ENCODE results near the gene ARCN1.

The ARCN1 gene

DNA sequence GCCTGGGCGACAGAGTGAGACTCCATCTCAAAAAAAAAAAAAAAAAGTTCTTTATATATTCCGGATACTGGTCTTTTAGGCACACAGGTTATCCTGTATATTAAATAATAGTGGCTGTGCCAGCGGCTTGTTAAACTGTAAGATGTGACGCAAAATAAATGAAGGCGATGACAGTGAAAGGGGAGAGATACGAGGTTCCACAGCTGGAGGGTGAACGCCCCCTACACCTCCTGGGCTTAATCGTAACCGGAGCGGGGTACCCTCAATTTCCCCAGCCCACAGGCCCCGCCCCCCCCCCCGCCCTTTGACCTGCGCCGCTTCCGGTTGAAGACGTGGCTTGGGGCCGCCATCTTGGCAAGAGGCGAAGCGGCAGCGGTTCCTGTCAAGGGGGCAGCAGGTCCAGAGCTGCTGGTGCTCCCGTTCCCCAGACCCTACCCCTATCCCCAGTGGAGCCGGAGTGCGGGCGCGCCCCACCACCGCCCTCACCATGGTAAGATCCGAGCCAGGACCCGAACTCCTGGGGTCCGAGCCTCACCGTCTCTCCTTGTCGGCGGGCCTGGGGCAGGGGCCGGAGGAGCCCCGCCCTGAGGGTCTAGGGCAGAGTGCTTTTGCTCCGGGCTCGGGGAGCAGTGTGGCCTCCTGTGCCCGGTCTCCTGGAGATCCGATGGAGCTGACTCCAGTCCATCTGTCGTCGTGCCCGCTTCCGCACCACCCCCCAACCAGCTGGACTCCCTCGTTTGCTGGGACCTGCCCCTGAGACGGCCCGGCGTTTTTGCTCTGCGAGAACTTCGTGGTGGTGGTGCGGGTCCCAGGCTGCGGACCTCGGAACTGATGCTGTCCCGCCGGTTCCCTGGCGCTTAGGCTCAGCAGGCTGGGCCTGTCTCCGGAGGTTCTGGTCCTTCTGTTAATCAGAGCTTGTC lies at the start of gene ARCN1:
Gene ARCN1, plus strand, starts transcription at position 349 of the 920 bp plus-strand sequence. Its CDS starts 139 bp downstream, at position 488.
- DNase-seq = peak; percentile 56 to 66

GRCh38 chr11:118522571-118523072 lies 49.6 kb upstream of the ARCN1 start:
- no peak for DNase-seq

DNA sequence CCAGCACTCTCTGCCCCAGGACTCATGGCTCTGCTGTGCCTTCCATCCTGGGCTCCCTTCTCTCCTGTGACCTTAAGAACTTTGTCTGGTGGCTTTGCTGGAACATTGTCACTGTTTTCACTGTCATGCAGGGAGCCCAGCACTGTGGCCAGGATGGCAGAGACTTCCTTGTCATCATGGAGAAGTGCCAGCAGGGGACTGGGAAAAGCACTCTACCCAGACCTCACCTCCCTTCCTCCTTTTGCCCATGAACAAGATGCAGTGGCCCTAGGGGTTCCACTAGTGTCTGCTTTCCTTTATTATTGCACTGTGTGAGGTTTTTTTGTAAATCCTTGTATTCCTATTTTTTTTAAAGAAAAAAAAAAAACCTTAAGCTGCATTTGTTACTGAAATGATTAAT lies 47.9 kb upstream of the ARCN1 start:
- no peak for DNase-seq

GRCh38 chr11:118524757-118525470 lies 47.3 kb upstream of the ARCN1 start:
- no peak for DNase-seq

DNA sequence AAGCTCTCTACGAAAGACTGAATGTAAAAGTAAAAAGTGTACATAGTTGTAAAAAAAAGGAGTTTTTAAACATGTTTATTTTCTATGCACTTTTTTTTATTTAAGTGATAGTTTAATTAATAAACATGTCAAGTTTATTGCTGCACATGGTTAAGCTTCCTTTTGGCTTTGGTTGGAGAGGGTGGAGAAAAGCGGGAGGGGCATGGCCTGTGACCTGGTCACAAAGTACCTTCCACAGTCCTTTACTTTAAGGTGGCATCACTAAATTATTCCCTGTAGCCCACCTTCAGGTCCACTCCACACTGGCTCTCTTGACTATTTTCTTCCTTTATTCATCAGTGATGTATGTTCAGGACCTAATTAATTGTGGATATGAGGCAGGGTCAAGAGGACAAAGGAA lies 45.5 kb upstream of the ARCN1 start:
- DNase-seq = no peak

GRCh38 chr11:118527109-118527508 lies 45.1 kb upstream of the ARCN1 start, which contains the start of gene TTC36:
TTC36 (plus strand) TSS chr11:118527474; CDS start chr11:118527495, 21 bp downstream.
- no peak for DNase-seq

GRCh38 chr11:118528511-118528910 lies 43.7 kb upstream of the ARCN1 start:
- no peak for DNase-seq

GRCh38 chr11:118529584-118530175 lies 42.5 kb upstream of the ARCN1 start:
- no peak for DNase-seq

DNA sequence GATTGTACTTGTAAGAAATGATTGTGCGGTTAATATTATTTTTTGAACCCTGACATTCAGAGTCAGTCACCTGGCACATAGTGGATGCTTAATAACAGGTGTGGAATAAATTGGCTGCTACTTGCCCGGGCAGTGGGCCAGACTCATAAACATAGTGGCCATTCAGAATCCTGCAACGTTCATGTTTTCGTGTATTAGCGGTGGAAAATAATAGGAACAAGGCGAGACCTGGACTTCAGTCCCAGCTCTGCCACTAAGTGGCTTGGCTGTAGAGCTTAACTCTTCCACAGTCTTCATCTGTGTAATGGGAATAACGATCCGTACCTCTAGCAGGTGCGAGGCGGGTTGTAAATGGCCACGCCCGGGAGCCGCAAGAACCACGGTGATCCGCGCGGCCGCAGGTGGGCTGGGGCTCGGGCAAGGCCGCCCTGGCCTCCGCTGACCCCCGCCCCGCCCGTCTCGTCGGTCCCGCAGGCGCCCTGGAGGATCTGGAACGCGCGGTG lies 42.0 kb upstream of the ARCN1 start:
- DNase-seq = peak in 1 of 2 donors; percentile 17

GRCh38 chr11:118530683-118531596 lies 41.3 kb upstream of the ARCN1 start, which contains the start of gene TMEM25:
TMEM25 (plus strand) TSS chr11:118531192; CDS start chr11:118531802, 610 bp downstream.
- peak; percentile 53 to 69 for DNase-seq

- no peak for DNase-seq
These were observed 40.6 kb upstream of the ARCN1 start for GRCh38 chr11:118531597-118532084.

DNA sequence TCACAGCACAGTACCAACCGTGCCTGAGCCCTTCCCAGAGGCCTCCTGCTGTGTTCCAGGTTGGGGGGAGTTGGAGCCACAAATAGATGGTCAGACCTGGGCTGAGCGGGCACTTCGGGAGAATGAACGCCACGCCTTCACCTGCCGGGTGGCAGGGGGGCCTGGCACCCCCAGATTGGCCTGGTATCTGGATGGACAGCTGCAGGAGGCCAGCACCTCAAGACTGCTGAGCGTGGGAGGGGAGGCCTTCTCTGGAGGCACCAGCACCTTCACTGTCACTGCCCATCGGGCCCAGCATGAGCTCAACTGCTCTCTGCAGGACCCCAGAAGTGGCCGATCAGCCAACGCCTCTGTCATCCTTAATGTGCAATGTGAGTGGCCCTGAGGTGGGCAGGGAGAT lies 40.1 kb upstream of the ARCN1 start:
- DNase-seq = no peak

DNA sequence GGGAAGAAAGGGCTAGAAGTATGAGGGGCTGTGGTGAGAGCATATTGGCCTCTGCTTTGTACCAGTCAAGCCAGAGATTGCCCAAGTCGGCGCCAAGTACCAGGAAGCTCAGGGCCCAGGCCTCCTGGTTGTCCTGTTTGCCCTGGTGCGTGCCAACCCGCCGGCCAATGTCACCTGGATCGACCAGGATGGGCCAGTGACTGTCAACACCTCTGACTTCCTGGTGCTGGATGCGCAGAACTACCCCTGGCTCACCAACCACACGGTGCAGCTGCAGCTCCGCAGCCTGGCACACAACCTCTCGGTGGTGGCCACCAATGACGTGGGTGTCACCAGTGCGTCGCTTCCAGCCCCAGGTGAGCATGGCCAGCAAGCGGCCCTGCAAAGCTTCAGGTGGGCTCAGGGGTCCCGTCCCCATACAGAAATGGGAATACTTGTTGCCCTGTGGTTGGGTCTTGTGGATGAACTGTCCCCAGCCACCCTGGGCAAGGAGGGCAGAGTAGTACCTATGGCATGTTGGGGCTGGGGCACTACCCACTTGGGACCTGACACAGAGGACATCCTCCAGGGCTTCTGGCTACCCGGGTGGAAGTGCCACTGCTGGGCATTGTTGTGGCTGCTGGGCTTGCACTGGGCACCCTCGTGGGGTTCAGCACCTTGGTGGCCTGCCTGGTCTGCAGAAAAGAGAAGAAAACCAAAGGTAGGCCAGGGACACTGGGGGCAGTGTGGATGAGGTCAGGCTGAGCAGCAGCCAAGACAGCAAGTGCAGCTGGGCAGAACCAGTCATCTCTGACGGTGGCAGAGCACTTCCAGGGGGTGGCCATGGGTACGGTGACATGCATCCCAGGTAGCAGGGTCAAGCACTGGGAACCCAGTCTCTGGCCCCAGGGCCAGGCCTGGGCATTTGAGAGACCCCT lies 39.1 kb upstream of the ARCN1 start:
- no peak for DNase-seq

DNA sequence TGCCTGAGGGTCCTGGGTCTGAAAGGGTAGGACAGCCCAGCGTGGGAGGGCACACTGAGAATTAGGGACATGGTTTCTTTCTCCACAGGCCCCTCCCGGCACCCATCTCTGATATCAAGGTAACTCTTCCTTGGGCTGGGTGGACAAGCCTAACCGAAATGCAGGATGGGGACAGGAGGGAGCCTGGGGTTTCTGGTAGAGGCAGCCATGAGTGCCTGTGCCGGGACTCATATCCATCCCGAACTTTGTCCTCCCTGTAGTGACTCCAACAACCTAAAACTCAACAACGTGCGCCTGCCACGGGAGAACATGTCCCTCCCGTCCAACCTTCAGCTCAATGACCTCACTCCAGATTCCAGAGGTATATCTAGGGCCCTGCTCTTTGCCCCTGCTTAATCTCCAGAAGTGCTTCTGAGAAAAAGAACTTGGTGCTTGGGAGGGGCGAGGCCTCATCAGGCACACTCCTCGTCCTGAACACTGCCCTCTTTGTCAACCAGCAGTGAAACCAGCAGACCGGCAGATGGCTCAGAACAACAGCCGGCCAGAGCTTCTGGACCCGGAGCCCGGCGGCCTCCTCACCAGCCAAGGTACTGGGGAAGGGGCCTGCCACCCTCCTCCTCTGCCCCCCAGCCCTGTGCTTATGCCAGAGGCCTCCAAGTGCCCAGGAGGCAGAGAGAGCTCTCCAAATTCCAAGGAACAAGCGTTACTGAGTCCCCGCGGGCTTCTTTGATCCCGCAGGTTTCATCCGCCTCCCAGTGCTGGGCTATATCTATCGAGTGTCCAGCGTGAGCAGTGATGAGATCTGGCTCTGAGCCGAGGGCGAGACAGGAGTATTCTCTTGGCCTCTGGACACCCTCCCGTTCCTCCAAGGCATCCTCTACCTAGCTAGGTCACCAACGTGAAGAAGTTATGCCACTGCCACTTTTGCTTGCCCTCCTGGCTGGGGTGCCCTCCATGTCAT lies 38.2 kb upstream of the ARCN1 start:
- DNase-seq = no peak

DNA sequence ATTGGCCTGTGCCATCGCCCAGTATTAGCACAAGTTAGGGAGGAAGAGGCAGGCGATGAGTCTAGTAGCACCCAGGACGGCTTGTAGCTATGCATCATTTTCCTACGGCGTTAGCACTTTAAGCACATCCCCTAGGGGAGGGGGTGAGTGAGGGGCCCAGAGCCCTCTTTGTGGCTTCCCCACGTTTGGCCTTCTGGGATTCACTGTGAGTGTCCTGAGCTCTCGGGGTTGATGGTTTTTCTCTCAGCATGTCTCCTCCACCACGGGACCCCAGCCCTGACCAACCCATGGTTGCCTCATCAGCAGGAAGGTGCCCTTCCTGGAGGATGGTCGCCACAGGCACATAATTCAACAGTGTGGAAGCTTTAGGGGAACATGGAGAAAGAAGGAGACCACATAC lies 36.9 kb upstream of the ARCN1 start:
- DNase-seq = no peak

DNA sequence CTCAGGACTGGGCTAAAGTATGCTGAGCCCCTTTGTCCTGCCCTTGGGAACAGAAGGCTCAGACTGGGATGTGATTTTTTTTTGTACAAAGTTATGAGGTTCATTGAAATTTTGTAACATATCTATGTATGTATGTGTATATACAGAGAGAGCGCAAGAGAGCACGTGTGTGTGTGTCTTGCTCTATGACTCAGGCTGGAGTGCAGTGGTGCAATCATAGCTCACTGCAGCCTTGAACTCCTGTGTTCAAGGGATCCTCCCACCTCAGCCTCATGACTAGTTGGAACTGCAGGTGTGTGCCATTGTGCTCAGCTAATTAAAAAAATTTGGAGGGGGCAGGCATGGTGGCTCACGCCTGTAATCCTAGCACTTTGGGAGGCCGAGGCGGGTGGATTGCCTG lies 35.5 kb upstream of the ARCN1 start:
- DNase-seq = no peak

DNA sequence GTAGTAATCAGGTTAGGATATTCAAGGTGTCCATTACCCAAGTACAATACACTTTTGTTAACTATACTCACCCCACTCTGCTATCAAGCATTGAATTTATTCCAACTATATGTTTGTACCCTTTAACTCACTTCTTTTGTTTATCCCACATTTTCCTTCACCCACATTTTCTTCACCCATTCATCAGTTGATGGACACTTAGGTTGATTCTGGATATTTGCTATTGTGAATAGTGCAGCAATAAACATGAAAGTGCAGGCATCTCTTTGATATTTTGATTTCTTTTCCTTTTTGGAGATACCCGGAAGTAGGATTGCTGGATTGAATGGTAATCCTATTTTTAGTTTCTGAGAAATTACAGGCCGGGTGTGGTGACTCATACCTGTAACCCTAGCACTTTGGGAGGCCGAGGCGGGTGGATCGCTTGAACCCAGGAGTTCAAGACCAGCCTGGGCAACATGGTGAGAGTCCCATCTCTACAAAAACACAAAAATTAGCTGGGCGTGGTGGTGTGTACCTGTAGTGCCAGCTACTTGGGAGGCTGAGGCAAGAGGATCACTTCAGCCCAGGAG lies 34.7 kb upstream of the ARCN1 start:
- no peak for DNase-seq

DNA sequence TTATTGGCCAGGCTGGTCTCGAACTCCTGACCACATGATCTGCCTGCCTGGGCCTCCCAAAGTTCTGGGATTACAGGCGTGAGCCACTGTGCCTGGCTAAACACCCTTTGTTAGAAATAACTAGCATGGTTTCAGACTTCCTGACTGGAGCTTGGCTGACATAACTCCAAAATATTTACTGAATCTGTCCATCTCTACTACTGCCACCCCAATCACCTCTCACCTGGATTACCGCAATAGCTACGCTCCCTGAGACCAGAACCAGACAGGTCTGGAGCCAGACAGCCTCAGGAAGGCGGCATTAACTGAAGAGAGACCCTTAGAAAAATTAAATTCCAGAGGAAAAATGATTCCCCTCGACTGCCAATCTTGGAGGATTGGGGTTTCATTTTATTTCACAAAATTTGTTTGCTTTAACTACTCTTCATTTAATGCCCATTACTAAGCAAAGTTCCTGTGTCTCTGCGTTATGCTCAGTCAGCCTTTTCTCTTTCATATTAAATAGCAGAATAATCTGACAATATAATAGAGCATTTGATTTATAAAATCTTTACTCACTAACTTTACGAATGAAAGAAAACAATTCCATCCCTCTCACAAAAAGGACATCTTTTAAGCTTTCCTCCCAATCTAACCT lies 28.1 kb upstream of the ARCN1 start:
- no peak for DNase-seq

DNA sequence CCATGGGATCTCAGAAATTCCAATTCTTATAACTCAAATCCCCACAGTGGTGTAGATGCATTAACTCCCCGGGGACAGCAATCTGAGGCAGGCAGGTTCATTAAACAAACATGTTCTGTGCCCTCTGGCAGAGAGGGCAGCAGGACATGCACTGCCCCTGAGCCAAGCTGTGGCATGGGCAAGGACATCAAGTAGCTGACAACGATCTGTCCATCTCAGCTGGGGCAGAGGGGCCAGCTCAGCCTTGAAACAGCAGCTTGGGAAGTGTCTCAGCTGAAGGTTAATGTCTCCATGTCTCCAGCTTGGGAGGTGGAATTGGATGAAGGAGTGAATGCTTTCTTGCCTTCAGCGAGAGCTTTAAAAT lies 27.6 kb upstream of the ARCN1 start:
- no peak for DNase-seq
